OCI-LY3 (cell line): ENCODE data around the gene AGBL1.

Experiments
- EZH2phosphoT487 ChIP-seq: fragments of 200-600 bp; shearing (Covaris generic); IDR thresholded peaks from 2 replicates; pipeline ENCODE4 v1.6.1; 2018; ENCODE audit warnings: antibody characterized with exemption, mixed run types, low read depth
- TF ChIP-seq, protein P1 (sequence below): fragments of 200-600, 300-600 bp; sonication (generic); IDR thresholded peaks from 2 replicates; pipeline ENCODE4 v1.5.1; 2014; ENCODE audit warnings: antibody characterized with exemption, low read length, low read depth

DNA sequence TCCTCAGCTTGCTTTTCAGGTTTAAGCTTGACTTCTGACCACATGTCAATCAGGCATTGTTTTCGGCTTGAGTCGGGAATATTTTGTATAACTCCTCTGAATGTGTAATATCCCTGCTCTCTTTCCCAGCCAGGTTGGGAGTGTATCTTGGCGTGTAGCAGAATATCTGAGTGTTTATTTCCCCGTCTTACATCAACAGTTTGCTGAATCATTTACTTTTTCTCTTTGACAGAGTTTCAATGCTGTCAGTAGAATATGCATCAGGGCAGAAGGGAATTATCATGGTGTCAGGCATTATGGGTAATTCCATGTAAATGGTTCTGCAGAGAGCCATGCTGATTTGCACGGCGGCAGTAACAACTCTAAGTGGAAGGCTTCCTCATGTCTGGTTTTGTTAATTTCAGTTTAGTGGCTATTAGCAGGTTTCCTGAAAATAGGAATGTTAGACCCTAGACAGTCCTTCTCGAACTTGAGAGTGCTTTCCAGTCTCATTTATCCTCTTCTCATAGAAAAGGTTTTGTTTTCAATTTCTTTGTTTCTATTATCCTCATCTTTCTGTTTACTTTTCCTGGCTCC, 566.3 kb downstream of the AGBL1 start:
- TF ChIP-seq, protein P1, sequence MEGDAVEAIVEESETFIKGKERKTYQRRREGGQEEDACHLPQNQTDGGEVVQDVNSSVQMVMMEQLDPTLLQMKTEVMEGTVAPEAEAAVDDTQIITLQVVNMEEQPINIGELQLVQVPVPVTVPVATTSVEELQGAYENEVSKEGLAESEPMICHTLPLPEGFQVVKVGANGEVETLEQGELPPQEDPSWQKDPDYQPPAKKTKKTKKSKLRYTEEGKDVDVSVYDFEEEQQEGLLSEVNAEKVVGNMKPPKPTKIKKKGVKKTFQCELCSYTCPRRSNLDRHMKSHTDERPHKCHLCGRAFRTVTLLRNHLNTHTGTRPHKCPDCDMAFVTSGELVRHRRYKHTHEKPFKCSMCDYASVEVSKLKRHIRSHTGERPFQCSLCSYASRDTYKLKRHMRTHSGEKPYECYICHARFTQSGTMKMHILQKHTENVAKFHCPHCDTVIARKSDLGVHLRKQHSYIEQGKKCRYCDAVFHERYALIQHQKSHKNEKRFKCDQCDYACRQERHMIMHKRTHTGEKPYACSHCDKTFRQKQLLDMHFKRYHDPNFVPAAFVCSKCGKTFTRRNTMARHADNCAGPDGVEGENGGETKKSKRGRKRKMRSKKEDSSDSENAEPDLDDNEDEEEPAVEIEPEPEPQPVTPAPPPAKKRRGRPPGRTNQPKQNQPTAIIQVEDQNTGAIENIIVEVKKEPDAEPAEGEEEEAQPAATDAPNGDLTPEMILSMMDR: no peak
- TF ChIP-seq EZH2phosphoT487: no peak
